Astrocyte (in vitro differentiated cells and primary cell): ENCODE data around the gene STRA8. TPM values are rescaled to one million over a fixed set of nuclear protein-coding genes. Genes with fewer than 3 reads are reported as not detected.

Experiments used
- DNase-seq: peaks from one replicate; pipeline ENCODE4 v3.0.0-alpha.2; 2010; ENCODE audit warnings: low read depth
- FAIRE-seq: peaks from 2 replicates; lab custom pipeline; 2011; peaks lifted over from hg19 to GRCh38; lab: Jason Lieb, UNC
- H2AFZ ChIP-seq: 2 replicates; pipeline ENCODE4 v1.6.0; 2012; ENCODE audit warnings: low read depth, low read length, inconsistent platforms
- H3K27ac ChIP-seq: 2 replicates; pipeline ENCODE4 v1.5.1; 2011; ENCODE audit warnings: low read depth, low read length, inconsistent platforms
- H3K27me3 ChIP-seq: 2 replicates; pipeline ENCODE4 v1.6.0; 2011; ENCODE audit warnings: low read length, inconsistent platforms; ENCODE audit not compliant: insufficient read depth
- H3K36me3 ChIP-seq: 2 replicates; pipeline ENCODE4 v1.5.1; 2011; ENCODE audit warnings: low read length, inconsistent platforms; ENCODE audit not compliant: insufficient read depth
- H3K4me1 ChIP-seq: 2 replicates; pipeline ENCODE4 v1.5.1; 2011; ENCODE audit warnings: low read length, inconsistent platforms; ENCODE audit not compliant: insufficient read depth
- H3K4me2 ChIP-seq: 2 replicates; pipeline ENCODE4 v1.6.0; 2012; ENCODE audit warnings: low read length, inconsistent platforms
- H3K4me3 ChIP-seq: 2 replicates; pipeline ENCODE4 v1.5.1; 2011; ENCODE audit warnings: low read depth, mild to moderate bottlenecking, low read length, inconsistent platforms; ENCODE audit not compliant: insufficient read depth
- H3K79me2 ChIP-seq: 2 replicates; pipeline ENCODE4 v1.6.0; 2012; ENCODE audit warnings: mild to moderate bottlenecking, low read length, inconsistent platforms; ENCODE audit not compliant: insufficient read depth
- H3K9ac ChIP-seq: 2 replicates; pipeline ENCODE4 v1.6.0; 2012; ENCODE audit warnings: mild to moderate bottlenecking, low read length, inconsistent platforms
- H3K9me3 ChIP-seq: 2 replicates; pipeline ENCODE4 v1.5.1; 2012; ENCODE audit warnings: low read depth, mild to moderate bottlenecking, low read length, inconsistent platforms; ENCODE audit not compliant: insufficient read depth
- H4K20me1 ChIP-seq: 2 replicates; pipeline ENCODE4 v1.6.0; 2012; ENCODE audit warnings: low read length, inconsistent platforms; ENCODE audit not compliant: insufficient read depth
- H3K27ac Mint-ChIP-seq: one replicate; pipeline ENCODE4 v1.8.0; 2021; ENCODE audit warnings: mild to moderate bottlenecking, mixed read lengths; ENCODE audit not compliant: unreplicated experiment
- H3K27me3 Mint-ChIP-seq: one replicate; pipeline ENCODE4 v1.8.0; 2021; ENCODE audit warnings: low read depth, mixed read lengths; ENCODE audit not compliant: unreplicated experiment
- H3K36me3 Mint-ChIP-seq: one replicate; pipeline ENCODE4 v1.8.0; 2021; ENCODE audit warnings: low read depth, mixed read lengths; ENCODE audit not compliant: unreplicated experiment
- H3K4me1 Mint-ChIP-seq: one replicate; pipeline ENCODE4 v1.8.0; 2021; ENCODE audit warnings: low read depth, mixed read lengths; ENCODE audit not compliant: unreplicated experiment
- H3K4me3 Mint-ChIP-seq: one replicate; pipeline ENCODE4 v1.8.0; 2021; ENCODE audit warnings: mild to moderate bottlenecking, moderate library complexity, mixed read lengths; ENCODE audit not compliant: unreplicated experiment
- H3K9me3 Mint-ChIP-seq: one replicate; pipeline ENCODE4 v1.8.0; 2021; ENCODE audit warnings: mild to moderate bottlenecking, mixed read lengths; ENCODE audit not compliant: unreplicated experiment
- EZH2 ChIP-seq: IDR thresholded peaks from 2 replicates; pipeline ENCODE4 v1.6.1; 2012; ENCODE audit warnings: mild to moderate bottlenecking, low read length, inconsistent platforms; ENCODE audit not compliant: insufficient read depth
- total RNA-seq: library from RNA; stranded (reverse); gene quantifications from 2 replicates; pipeline ENCODE4 v1.2.1, GENCODE V29; 2021
- TF ChIP-seq, protein P1 (sequence below): IDR thresholded peaks from 2 replicates; pipeline ENCODE4 v1.5.1; 2011; ENCODE audit warnings: low read depth, mild to moderate bottlenecking, inconsistent platforms, low read length, moderate library complexity; ENCODE audit not compliant: insufficient read depth

The STRA8 gene
- total RNA-seq, 1 donor from 2014 or later: not detected

DNA sequence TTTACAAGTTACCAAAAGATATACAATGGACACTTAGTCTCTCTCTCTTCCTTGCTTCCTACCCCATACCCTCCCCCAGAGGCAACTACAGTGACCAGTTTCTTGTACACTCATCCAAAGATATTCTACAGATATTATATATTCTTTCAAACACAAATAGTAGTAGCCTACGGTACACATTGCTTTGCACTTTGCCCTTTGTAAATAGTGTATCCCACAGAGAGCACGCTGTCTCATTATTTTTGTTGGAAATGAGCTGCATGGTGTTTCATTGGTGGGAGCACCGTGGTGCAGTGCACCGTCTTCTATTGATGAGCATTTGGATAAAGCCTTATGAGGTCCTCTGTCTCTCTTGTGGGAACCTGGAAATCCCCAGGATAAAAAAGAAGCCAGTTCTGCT lies 24.2 kb downstream of the STRA8 start:
- H3K9me3 Mint-ChIP-seq: no peaks in the 10 kb centered on the region
- H3K4me2 ChIP-seq: no peak overlapping the region
- TF ChIP-seq, protein P1, sequence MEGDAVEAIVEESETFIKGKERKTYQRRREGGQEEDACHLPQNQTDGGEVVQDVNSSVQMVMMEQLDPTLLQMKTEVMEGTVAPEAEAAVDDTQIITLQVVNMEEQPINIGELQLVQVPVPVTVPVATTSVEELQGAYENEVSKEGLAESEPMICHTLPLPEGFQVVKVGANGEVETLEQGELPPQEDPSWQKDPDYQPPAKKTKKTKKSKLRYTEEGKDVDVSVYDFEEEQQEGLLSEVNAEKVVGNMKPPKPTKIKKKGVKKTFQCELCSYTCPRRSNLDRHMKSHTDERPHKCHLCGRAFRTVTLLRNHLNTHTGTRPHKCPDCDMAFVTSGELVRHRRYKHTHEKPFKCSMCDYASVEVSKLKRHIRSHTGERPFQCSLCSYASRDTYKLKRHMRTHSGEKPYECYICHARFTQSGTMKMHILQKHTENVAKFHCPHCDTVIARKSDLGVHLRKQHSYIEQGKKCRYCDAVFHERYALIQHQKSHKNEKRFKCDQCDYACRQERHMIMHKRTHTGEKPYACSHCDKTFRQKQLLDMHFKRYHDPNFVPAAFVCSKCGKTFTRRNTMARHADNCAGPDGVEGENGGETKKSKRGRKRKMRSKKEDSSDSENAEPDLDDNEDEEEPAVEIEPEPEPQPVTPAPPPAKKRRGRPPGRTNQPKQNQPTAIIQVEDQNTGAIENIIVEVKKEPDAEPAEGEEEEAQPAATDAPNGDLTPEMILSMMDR: no peak
- no peak for TF ChIP-seq EZH2
- no peaks in the 10 kb centered on the region for H4K20me1 ChIP-seq
- H3K9ac ChIP-seq: no peak overlapping the region
- no peaks in the 10 kb centered on the region for H3K27me3 Mint-ChIP-seq
- no peak for DNase-seq
- H3K79me2 ChIP-seq: no peaks in the 10 kb centered on the region
- no peak overlapping the region for H2AFZ ChIP-seq
- peaks cover 36% of the 10 kb centered on the region for H3K4me1 Mint-ChIP-seq
- H3K4me3 ChIP-seq: no peak overlapping the region
- H3K36me3 Mint-ChIP-seq: no peaks in the 10 kb centered on the region
- no peaks in the 10 kb centered on the region for H3K27me3 ChIP-seq
- no peaks in the 10 kb centered on the region for H3K36me3 ChIP-seq
- H3K9me3 ChIP-seq: peaks cover 2% of the 10 kb centered on the region
- H3K4me1 ChIP-seq: peaks cover 22% of the 10 kb centered on the region
- H3K27ac Mint-ChIP-seq: no peak overlapping the region
- no peak for FAIRE-seq
- peak overlapping the region; percentile 40 for H3K4me3 Mint-ChIP-seq
- no peak overlapping the region for H3K27ac ChIP-seq

DNA sequence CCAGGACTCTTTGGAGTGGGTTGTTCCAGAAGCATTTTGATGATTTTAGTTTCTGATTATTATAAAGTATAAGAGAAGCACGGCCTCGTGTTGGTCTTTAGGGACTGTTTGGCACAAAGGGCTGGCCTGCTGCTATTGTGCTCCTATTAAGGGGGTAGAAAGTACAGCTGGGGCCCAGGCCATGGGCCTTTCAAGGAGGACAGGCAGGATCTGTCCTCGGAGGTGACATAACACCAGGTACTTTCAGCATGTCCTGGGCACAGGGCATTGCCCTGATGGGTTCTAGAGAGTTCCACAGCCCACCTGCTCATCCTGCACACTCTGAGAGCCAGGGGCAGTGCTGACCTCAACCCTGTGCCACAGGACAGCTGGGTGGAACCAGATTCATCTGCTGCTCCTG lies 24.9 kb downstream of the STRA8 start:
- no peak overlapping the region for H3K27ac ChIP-seq
- no peak for DNase-seq

DNA sequence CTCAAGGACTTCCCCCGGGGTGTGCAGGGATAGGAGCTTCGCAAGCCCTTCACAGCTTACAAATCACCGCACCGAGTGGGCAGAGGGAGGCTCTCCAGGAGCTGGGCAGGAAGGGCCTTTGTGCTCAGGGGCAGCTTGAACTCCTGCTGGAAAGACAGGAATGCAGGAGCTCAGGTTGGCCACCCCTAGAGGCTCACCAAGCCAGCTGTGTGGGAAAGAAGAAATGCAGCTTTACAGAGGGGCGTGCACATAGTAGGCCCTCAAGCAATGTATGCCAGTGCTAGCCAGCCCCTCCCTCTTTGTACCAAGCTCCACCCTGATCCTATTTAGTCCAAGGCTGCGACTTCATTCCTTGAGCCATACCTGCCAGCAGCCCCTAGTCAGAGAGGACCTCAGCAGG lies 26.1 kb downstream of the STRA8 start:
- FAIRE-seq (no peak), DNase-seq (no peak)
- Histone ChIP-seq H3K9me3 (peaks cover 11% of the 10 kb centered on the region), H2AFZ (no peak overlapping the region), H3K4me2 (no peak overlapping the region), H3K27ac (no peak overlapping the region), H3K27me3 (no peaks in the 10 kb centered on the region), H3K9ac (no peak overlapping the region), H4K20me1 (no peaks in the 10 kb centered on the region), H3K4me1 (peaks cover 8% of the 10 kb centered on the region), H3K36me3 (no peaks in the 10 kb centered on the region), H3K4me3 (no peak overlapping the region), H3K79me2 (no peaks in the 10 kb centered on the region)
- Mint-ChIP-seq H3K4me3 (no peak overlapping the region), H3K9me3 (peaks cover 4% of the 10 kb centered on the region), H3K36me3 (no peaks in the 10 kb centered on the region), H3K27ac (no peak overlapping the region), H3K4me1 (peaks cover 23% of the 10 kb centered on the region), H3K27me3 (no peaks in the 10 kb centered on the region)
- TF ChIP-seq, protein P1: no peak
- TF ChIP-seq EZH2: no peak

More for the DNA sequence above, 24.9 kb downstream of the STRA8 start:
- Histone ChIP-seq H3K9me3 (peaks cover 7% of the 10 kb centered on the region), H2AFZ (no peak overlapping the region), H3K36me3 (no peaks in the 10 kb centered on the region), H3K27me3 (no peaks in the 10 kb centered on the region), H3K4me3 (no peak overlapping the region), H3K9ac (no peak overlapping the region), H3K79me2 (no peaks in the 10 kb centered on the region), H3K4me2 (no peak overlapping the region), H3K4me1 (peaks cover 20% of the 10 kb centered on the region), H4K20me1 (no peaks in the 10 kb centered on the region)
- TF ChIP-seq, protein P1: no peak
- H3K27ac Mint-ChIP-seq: no peak overlapping the region
- H3K27me3 Mint-ChIP-seq: no peaks in the 10 kb centered on the region
- H3K4me1 Mint-ChIP-seq: peaks cover 34% of the 10 kb centered on the region
- no peaks in the 10 kb centered on the region for H3K36me3 Mint-ChIP-seq
- no peak for FAIRE-seq
- no peak overlapping the region for H3K4me3 Mint-ChIP-seq
- peaks cover 2% of the 10 kb centered on the region for H3K9me3 Mint-ChIP-seq
